Stimulated activated CD8-positive, alpha-beta memory T cell treated with anti-CD3 and anti-CD28 coated beads, Interleukin-12 subunit alpha, Interleukin-12 subunit beta, amount 100 ng/mL, for 4 hours (primary cell): ENCODE data around the gene TMEM119.

Experiments
- DNase-seq: peaks from one replicate; pipeline ENCODE4 v3.0.0-alpha.2; 2020; ENCODE audit warnings: low read depth

Gene TMEM119

DNA sequence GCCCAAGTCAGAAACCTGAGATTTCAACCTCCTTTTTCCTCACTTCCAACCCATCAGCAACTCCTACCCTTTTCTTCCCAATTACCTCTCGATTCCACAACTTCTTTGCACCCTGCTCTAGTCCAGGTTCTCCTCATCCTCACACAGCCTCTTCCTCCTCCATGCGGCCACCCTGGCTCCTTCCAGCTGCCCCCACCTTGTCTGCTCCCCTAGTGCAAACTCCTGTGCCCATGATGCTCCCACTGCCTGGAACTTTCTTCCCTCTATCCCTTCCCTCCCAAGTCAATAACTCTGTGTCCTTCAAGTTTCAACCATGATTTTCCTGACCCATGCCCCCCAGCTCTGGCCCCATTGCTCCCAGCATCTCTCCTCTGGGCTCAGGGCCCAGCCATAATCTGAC is 18.5 kb upstream of the TMEM119 start:
- DNase-seq, result no peak

DNA sequence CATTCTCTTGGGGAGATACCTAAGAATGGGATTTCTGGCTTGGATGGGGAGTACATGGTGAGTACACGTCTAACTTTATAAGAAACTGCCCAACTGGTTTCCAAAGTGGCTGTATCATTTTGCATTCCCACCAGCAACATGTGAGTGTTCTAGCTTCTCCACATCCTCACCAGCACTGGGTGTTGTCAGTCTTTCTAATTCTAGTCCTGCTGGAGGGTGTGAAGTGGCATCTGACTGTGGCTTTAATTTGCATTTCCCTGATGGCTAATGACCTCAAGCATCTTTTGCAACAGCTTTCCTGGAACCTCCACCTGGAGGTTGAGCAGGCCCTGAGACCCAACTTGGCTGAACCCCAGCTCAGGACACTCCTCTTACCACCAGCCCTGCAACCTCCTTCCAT is 18.0 kb upstream of the TMEM119 start:
- no peak for DNase-seq

DNA sequence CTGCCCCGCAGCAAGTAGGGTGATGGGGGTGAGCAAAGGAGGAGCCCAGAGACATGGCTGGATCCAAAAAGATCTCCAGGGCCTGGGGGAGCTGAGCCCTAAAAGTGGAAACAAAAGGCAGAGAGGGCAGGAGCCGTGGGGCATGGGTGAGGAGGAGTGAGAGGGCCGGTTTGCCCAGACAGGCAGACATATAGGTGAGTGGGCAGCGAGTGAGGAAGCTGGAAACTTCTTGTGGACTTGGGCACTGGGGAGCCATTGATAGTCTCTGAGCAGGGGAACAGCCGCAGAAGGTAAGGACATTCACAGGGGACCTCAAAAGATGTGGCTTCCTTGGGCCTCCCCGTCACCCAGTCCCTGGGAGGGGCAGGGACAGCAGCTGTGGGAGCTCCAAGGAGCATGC is 16.8 kb upstream of the TMEM119 start:
- no peak for DNase-seq

DNA sequence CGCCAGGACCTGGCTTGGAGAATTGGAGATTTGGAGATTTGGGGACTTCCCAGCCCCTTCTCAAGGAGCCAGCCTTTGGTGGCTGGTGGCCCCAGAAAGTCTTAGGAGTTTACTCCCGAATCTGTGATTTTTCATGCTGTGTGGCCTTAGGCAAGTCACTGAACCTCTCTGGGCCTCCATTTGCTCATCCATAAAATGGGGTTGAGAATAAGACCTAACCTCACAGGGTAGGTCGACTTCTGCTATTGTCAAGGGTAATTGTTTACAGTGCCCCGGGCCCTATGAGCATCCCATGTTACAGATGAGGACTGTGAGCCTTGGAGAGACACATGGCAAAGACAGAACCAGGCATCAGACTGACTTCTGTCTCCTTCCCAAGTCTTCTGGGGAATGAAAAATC is 16.2 kb upstream of the TMEM119 start:
- no peak for DNase-seq

DNA sequence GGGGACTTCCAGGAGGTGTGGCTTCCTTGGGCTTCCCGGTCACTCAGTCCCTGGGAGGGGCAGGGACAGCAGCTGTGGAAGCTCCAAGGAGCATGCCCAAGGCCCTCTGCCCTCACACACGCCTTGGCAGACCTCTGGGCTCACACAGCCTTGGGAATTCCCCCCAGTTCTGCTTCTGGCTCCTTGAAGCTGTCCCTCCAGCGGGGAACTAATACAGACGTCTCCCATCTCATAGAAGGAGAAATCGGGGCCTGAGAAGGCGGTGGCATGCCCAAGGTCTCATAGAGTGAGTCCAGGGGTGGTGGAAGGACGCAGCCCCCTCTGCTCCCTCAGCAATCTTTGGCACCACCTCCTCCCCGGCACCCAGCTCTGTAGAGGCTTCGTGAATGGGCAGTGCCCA is 15.7 kb upstream of the TMEM119 start:
- no peak for DNase-seq

DNA sequence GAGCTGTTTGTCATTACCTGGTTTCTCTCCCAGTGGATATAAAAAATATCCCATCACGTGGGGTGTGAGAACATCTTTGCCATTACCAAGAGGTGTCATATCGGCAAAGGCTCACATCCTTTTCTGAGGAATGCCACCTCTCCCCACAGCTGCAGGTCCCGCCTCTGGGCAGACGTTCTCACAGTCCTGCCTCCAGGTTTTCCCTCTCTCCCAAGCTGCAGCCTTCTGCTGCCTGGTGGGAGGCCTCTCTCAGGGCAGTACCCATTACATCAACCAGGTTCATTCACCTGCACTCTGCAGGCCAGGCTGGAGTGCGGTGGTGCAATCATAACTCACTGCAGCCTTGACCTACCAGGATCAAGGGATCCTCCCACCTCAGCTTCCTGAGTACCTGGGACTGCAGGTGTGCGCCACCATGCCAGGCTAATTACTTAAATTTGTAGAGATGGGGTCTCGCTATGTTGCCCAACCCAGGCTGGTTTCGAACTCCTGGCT is 15.0 kb upstream of the TMEM119 start:
- no peak for DNase-seq

DNA sequence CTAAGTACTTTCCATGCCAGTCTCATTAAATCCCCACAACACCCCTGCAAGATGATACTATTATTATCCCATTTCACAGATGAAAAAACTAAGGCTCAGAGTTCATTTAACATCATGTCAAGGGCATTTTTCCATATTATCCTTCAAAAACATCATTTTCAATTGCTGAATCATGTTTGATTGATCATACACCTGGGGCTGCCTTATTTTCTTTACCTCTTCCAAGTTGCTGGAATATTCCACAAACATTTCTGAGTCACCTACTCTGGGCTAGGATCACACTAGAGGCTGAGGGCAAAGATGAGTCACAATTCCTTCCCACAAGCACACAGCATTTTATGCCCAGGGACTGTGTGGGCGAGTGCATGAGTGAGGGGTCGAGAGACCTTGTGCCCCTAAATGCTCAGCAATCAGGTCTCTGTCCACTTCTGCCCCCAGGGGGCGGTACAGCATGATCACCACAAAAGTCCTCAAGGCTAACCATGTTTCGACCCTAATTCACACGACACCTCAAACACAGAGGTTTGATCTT is 14.1 kb upstream of the TMEM119 start:
- peak; percentile 49 for DNase-seq

DNA sequence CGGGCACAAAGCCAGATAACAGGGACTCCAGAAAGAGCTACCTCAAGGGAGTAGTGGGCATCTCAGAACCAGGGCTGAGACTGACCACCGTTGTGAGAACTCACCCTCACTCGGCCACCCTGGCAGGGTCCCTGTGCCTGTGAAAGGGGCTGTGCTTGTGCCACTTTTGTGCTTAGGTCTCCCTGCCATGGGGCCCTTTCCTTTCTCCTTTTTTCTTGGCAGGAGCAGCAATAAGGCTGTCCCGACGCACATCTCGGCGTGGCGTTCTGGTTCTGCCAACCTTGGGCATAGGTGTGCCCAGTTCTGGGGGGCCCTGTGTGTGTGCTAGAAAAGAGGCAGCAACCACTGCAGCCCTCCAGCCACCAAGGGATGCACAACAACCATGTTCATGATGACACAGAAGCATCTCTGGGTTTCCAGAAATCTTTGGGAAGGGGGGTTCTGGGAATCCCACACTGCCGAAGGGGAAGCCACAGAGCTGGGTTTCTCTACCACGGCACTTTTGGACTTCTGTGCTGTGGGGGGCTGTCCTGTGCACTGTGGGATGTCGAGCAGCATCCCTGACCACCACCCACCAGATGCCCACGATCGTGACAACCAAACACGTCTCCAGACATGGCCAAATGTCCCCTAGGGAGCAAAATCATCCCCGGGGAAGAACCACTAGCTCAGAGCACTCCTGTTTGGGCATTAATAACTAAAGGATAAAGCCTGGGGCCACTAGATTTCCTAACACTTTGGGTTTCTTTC is 13.1 kb upstream of the TMEM119 start:
- no peak for DNase-seq

DNA sequence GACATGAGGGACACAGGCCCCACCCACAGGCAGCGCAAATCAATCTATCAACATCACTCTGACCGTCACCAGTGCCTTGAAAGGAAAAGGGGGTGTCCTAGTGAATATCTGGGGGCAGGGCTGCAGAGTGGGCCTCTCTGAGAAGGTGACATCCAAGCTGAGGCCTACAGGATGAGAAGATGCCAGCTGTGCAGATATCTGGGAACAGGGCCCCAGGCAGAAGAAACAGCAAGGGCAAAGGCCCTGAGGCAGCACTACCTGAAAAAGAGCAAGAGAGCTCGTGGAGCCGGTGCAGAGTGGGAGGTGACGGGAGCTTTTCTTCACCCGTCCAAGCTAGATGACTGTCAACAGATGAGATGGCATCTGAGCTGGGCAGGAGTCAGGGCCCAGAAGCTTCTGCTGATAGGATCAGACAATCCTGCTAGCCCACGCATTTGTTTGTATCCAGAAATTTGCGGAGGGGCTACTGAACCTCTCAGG is 12.5 kb upstream of the TMEM119 start:
- DNase-seq, result no peak

DNA sequence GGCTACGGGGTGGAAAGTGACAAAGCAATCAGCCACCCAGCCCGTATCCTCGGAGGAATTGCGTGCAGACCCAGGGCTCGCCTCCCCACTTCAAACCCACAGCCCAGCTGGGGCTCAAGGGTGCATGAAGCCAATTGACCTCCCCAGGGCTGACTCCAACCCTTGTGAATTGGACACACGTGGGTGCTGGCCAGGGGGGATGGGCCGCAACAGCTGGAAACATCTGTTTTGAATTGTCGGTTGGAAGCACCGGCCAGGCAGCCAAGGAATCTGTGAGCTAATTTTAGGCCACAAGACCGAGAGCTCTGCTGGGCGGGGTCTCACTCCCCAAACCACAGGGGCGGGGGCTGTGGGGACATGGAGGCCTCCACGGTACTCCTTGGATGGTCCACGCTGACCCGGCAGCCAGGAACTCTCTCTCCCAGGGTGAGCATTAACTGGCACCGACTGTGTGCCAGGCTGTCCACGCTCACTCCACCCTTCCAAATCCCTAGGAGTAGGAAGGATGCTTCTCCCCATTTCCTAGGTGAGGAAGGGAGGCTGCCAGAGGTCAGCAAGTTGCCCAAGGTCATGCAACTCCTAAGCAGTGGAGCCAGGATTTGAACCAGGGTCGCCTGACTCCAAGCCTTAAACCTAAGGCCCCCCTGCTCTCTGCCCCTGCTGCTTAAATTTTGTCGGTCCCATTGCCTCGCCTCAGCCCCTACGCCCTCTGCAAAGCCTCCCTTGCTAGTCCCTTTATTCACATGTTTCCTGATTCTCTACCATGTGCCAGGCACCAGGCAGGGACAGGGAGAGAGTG is 11.9 kb upstream of the TMEM119 start:
- DNase-seq, result no peak

DNA sequence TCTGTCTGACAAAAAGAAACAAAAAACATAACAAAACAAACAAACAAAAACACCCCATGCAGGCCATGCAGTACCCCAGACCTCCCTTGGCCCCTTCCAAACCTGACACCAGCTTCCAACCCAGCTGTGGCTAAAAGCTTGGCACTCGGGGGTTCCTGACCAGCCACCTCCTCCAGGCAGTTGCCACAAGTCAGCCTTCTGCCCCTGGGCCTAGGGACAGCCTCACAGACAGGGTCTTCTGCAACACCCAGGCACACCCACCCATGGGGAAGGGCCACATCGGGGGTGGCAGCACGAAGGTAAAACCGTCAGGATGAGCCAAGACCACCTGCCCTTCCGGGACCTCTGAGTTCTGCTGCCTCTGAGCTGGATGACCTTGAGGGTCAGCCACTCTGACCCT is 10.7 kb upstream of the TMEM119 start:
- DNase-seq, result no peak

DNA sequence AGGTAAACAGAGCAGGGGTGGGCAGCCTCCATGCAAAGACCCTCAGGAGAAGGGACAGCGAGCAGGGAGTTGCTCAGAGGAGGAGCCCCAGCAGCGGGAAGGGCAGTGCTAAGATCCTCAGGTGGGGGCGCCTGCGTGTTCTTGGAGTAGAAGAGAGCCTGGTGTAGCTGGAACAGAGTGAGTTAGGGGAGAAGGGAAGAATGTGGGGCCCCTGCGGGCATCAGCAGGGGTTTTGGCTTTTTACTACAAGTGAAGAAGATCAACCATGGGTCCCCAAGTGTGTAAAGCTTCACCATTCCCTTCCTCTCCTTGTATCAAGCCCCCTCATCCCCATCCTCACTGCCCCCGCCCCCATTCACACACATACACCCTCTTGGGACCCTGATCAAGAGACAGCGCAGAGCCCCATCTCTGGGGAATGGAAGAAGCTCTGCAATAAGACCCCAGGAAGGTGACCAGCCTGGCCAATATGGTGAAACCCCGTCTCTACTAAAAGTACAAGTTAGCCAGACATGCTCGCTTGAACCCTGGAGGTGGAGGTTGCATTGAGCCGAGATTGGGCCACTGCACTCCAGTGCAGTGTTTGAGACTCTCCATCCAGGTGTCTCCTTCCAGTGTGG is 10.2 kb upstream of the TMEM119 start:
- DNase-seq, result no peak

DNA sequence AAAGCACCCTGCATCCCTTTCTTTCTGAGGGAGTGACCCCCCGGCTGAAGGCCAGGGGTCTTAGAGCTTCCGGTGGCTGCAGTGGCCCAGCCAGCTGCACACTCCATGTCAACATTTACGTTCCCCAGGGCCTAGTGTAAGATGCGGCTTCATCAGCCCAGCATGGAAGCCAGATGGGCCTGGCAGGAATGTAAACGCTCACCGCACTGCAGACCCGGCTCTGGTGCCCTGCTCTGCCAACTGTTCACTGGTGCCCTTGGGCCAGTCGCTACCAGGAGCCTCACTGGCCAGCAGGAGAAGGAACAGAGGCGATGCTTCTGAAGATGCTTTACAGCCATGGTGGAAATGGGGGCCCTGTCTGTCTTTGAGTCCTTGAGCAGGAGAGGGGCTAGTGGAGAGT is 8.6 kb upstream of the TMEM119 start:
- no peak for DNase-seq

DNA sequence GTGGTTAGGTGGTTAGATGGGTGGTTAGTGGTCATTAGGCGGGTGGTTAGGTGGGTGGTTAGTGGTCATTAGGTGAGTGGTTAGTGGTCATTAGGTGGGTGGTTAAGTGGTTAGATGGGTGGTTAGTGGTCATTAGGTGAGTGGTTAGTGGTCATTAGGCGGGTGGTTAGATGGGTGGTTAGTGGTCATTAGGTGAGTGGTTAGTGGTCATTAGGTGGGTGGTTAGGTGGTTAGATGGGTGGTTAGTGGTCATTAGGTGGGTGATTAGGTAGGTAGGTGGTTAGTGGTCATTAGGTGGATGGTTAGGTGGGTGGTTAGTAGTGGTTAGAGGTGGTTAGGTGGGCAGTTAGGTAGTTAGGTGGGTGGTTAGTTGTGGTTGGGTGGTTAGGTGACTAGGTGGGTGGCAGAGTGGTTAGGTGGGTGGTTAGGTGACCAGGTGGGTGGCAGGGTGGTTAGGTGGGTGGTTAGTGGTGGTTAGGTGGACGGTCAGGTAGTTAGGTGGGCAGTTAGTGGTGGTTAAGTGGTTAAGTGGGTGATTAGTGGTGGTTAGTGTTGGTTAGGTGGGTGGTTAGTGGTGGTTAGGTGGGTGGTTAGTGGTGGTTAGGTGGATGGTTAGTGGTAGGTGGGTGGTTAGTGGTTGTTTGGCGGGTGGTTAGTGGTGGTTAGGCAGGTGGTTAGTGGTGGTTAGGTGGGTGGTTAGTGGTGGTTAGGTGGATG is 8.0 kb upstream of the TMEM119 start:
- DNase-seq, result no peak

DNA sequence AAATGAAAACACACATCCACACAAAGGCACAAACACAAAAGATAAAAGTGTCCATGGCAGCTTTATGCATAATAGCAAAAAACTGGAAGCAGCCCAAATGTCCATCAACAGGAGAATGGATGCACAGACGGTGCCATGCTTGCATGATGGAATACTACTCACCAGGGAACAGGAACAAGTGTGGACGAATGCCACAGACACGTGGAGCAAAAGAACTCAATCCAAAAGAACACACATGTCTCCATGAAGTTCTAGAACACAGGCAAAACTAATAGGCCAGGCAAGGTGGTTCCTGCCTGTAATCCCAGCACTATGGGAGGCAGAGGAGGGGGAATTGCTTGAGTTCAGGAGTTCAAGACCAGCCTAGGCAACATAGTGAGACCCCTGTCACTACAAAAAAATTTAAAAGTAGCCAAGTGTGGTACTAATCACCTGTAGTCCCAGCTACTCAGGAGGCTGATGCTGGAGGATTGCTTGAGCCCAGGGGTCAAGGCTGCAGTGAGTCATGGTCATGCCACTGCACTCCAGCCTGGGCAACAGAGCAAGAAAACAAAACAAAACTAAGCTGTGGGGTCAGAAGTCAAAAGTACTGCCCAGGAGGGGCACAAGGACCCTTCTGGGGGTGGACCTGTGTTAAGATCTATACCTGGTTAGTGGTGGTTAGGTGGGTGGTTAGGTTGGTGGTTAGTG is 7.3 kb upstream of the TMEM119 start:
- no peak for DNase-seq

DNA sequence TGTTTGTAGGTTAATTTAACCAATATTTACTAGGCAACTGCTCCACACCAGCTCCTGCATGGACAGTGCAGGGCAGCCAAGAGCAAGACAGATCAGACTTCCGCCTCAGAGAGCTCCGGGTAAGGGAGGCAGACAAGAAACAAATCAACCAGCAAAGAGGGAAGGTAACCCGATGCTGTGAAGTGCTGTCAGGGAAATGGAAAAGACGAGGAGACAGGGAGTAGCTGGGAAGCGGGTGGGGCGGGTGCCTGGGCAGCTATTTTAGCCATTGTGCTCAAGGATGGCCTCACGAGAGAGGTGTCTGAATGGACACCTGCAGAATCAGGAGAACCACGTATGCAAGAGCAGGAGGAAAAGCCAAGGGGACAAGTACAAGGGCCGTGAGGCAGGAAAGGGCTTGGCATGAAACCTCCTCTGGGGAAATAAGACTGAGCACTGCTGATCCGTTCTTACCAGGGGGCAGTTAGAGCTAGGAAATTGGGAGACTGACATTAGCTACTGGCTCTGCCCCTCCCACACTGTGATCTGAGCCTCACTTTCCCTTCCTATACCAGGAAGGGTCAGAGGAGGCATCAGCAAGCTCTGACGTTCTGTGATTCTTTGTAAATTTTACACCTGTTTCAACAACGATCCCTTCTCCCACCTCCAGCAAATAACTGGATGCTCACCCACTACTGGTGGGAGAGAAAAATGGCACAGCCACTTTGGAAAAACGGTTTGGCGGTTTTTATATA is 6.5 kb upstream of the TMEM119 start:
- DNase-seq, result no peak

DNA sequence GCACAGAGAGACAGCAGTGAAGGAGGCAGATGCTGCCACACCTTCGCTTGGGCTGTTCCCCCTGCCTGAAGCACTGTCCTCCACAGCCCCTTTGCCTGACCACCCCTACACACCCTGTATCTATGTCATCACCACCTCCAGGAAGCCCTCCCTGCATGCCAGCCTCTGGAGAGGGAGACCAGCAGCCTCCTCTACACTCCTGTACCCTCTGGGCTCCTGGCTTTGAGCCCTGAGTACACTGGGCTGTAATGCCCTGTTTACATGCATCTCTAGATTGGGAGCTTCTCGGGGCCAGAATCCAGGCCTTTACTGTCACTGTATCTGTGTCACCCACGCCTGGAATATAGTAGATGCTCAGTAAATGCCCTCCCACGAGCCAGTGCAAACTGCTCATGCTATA is 5.9 kb upstream of the TMEM119 start:
- no peak for DNase-seq

DNA sequence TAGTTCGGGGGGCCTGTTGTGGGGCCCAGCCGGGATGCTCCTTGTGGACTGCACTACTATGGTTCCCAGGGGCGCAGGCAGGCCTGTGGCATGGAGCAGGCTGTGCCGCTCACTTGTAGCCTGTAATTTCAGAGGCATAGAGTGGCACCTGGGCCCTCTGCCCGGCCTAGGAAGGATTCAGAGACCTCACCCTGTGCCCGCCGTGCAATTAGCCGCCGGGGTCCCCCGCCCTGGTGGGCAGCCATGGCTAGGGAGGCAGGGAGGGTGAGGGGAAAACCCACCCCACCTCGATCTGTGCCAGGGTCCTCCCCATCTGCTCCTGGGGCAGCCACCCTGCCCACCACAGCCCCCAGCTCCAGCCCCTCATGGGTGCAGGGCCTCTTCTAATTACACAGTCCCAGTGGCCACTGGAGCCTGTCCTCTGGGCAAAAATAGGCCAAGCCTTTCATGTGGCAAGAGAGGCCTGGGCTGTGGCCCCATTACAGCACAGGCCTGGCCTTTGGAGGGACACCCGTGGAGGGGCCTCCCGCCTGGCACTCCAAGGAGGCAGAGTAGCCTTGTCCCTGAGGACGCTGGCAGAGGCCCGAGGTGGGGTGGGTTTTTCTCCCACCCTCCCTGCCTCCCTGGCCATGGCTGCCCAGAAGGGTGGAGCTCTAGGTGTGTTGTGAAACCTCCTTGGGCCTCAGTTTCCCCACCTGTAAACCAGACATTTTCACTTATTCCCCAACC is 5.3 kb upstream of the TMEM119 start:
- no peak for DNase-seq

DNA sequence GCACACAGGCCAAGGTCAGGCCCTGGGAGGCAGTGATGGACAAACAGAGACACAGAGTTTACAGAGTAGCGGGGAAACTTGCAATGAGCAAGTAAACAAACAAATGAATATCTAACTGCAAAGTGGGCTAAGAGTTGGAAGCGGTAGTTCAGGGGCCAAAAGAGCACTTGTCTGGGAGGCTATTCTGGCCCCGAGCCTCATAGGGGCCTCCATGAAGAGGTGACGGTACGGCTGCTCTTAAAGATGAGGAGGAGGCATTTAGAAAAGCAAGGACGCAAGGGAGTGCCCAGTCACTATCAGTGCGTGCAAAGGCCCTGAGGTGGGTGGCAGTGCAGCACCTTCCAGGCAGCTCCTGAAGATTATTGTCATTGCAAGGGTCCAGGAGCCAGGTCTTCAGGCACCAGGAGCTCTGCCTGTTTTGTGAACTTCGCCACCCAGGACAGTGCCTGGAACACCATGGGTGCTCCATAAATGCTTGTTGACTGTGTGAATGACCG is 4.4 kb upstream of the TMEM119 start:
- DNase-seq, result no peak

DNA sequence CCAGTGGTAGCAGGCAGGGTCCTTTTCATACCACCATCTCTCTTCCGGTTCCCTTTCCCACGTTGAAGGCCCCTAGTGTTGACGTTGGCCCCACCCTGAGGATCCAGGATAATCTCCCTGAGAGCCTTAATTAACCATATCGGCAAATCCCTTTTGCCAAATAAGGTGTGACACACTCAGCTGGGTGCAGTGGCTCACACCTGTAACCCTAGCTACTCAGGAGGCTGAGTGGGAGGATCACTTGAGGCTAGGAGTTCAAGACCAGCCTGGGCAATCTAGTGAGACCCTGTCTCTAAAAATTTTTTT is 2.8 kb upstream of the TMEM119 start:
- DNase-seq, result no peak
